HG03159 (cell line): ENCODE results near the gene TANGO6.

ENCODE experiments used
- ATAC-seq: cut with Tn5 transposase; IDR thresholded peaks from one replicate; pipeline ENCODE4 v1.9.1; 2021; ENCODE audit warnings: mild to moderate bottlenecking, moderate library complexity; ENCODE audit not compliant: unreplicated experiment

The TANGO6 gene

DNA sequence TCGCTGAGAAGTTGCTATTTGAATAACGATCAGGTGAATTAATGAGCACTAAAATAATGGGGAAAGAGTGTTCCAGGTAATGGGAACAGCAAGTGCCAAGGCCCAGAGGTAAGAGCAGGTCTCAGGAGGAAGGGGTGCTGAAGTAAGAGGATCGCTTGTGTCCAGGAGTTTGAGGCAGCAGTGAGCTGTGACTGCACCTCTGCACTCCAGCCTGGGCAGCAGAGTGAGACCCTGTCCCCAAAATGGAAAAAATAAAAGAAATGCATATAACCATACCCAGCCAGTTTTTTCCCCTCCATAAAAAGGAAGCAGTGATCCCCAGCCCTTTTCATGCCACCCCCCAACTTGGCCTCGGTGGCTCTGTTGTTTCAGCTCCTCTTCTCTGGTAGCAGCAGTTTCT, 245.4 kb downstream of the TANGO6 start:
- no peak for ATAC-seq

DNA sequence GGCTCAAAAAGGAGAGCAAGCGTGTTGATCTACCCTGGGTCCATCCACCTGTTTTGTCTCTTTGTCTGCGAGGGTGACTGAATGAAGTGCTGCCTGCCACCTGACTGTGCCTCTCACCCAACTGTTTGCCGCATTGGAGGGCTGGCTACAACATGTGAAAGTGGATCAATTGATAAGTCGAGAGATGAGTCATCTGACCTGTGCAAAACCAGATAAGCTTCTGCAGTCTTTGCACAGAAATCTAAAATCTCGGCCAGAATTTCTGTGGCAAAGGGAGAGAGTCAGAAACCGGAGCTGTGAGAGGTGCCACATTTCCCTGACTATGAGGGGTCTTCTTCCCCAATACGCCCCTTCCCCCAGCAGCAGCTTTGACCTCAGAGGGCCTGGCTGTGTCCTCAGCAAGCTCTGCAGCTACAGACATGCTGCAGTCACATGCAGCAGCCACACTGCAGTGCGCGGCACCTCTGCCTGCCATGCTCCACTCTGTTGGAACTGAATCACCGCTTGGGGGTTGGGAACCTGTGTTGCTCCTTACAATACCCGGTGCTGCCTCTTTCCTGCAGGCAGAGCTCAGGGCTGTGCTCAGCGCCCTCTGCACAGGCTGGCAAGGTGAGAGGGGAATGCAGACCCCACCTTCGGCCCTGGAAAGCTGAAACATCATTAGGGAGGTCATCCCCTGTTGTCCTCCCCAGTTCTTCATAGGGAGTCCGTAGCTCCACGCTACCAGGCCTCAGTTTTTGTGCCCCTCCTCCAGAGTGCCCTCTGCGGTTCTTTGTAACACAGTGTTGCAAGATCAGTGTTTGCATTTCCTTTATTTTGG, 246.0 kb downstream of the TANGO6 start:
- ATAC-seq: no peak

- ATAC-seq: no peak
Measured at GRCh38 chr16:69093974-69094373, 250.6 kb downstream of the TANGO6 start.

GRCh38 chr16:69094501-69094900, 251.2 kb downstream of the TANGO6 start:
- no peak for ATAC-seq

DNA sequence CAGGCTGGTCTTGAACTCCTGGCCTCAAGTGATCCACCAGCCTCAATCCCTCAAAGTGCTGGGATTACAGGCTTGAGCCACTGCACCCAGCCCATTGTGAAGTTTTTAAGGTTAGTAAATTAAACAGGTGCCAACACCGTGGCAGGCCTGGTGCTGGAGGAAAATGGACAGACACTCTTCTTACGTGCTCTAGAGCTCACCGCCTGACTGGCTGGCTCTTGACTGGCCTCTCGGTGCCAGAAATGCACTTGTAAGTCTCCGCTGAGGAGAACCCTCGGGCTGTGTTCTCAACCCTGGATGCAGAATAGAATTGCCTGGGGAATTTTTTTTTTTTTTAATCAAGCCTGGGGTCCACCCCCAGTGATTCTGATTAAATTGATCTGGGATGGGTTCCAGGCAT, 251.9 kb downstream of the TANGO6 start:
- ATAC-seq: no peak

DNA sequence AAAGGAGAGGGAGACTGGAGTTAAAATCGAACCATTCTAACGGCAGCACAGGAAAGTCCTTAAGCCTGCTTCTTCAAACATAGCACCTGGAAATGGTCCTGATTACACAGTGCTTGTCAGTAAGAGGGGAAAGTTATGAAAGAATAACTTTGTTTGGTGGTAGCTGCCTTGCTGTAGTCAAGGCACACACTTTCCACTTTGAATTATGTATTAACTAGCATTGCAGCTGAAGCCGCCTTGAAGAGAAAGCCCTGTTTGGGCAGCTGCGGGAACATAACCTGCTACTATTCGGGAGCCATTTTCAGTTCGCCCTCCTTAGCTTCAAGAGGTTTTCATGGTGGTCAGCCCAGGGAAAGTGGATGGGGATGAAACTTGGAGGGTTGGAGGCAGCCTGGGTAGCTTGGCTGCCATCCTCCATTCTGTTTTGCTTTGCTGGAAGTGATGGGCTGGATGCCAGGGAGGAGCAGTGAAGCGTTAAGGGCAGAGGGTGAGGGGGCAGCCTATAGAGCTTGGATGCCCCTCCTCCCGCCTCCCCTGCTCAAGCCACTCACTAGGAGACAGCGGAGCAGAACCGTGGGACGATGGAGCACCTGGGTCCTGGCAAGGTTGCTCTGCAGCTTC, 256.9 kb downstream of the TANGO6 start:
- no peak for ATAC-seq

- ATAC-seq: no peak
Measured at GRCh38 chr16:69105501-69106361, 262.4 kb downstream of the TANGO6 start, which contains the start of gene HAS3. Gene HAS3 (plus strand): TSS chr16:69105653. CDS start chr16:69109396, 3,743 bp downstream.

DNA sequence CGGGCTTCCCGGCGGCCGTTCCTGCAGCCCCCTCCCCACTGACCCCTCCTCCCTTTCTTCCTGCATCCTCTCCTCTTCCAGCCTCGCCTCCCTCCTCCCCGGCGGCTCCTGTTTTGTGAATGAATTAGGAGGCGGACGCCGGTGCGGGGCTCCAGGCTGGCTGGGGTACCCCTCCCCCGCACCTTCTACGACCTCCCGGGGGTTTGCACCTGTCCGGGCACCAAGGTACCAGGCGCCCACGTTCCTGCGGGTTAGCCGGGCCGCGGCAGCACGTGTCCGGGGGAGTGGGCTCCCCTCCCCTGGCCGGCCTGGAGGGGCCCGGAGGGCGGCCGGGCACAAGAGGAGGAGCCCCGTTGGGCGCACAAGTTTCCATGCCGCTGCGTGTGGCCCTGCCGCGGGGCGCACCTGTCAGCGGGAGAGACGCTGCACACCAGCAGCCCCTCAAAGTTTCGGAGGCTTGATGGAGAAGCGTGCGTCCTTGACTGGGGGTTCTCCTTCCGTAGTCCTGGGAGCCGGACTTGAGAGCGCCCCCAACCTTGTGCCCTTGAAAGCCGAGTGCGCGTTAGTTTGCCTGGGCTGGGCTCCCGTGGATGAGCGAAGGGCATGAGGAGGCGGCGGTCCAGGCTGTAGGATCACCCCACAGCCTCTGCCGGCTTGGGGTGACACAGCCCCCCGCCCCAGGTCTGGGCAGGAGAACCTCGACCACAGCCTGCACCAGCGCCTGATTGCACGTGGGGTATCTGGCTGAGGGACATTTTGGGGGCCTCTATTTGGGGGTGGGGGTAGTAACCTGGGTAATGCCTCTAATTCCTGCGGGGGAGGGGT, 263.4 kb downstream of the TANGO6 start:
- no peak for ATAC-seq

DNA sequence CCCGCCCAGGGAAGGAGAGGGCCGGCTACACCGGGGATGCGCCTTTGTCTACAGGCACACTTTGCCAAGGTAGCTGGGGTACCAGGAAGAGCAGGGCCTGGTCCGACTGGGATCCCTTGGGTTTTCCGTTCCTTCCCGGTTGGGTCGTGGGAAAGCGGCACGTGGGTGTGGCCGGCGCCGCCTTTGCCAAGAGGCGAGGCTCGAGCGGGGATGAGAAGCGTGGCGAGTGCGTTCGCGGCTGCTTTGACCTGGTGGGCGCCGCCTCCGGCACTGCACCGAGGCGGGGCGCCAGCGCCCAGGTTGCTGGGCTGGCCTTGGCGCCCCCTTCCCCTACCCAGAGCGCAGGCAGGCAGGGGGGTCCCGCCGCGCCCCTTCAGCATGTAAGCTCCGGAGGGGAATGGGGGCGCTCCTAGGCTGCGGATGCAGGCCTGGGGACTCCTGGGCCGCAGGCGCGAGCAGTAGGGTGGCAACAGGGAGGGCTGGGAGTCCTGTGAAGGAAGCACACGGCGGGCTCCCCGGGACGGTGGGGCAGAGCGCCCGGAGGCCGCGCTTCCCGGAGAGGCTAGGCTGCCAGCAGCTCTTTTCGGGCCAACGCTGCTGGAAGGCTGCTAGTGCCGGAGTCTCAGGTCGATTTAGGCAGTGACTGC, 264.1 kb downstream of the TANGO6 start:
- no peak for ATAC-seq

- no peak for ATAC-seq
Measured at GRCh38 chr16:69108064-69108904, 265.0 kb downstream of the TANGO6 start.

DNA sequence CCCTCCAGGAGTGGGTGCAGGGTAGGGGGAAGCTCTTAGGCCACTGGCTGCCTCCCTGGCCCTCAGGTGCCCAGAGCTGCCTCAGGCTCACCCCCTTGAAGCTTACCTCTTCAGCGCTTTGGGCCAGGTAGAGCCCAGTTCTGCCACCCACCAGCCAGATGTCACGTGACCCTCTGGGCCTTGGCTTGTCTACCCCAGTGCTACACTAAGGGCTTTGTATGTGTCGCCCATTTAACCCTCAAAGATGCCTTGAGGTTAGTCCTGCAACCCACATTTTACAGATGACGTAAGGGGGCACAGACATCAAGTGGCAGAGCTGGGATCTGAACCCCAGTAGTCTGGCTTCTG, 265.5 kb downstream of the TANGO6 start:
- ATAC-seq: no peak

DNA sequence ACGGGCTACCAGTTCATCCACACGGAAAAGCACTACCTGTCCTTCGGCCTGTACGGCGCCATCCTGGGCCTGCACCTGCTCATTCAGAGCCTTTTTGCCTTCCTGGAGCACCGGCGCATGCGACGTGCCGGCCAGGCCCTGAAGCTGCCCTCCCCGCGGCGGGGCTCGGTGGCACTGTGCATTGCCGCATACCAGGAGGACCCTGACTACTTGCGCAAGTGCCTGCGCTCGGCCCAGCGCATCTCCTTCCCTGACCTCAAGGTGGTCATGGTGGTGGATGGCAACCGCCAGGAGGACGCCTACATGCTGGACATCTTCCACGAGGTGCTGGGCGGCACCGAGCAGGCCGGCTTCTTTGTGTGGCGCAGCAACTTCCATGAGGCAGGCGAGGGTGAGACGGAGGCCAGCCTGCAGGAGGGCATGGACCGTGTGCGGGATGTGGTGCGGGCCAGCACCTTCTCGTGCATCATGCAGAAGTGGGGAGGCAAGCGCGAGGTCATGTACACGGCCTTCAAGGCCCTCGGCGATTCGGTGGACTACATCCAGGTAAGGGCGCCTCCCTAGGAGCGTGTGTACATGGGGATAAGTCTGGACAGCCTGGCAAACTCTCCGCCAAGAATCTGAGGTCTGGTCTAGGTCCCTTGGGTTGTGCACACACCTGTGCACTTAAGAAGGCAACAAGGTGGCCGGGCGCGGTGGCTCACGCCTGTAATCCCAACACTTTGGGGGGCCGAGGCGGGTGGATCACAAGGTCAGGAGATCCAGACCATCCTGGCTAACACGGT, 266.3 kb downstream of the TANGO6 start:
- no peak for ATAC-seq

DNA sequence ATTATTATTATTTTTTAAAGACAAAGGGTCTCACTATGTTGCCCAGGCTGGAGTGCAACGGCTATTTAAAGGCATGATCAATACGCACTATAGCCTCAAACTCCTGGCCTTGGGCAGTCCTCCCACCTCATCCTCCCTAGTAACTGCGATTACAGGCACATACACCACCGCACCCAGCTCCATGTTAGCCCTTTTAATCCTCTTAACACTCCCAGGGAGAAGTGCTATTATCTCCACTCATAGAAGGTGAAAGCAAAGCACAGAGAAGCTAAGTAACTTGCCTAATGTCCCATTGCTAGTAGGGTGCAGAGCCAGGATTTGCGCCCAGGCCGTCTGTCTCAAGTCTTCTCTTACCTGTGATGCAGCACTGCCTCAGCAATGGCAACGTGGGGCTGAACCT, 267.1 kb downstream of the TANGO6 start:
- ATAC-seq: no peak

DNA sequence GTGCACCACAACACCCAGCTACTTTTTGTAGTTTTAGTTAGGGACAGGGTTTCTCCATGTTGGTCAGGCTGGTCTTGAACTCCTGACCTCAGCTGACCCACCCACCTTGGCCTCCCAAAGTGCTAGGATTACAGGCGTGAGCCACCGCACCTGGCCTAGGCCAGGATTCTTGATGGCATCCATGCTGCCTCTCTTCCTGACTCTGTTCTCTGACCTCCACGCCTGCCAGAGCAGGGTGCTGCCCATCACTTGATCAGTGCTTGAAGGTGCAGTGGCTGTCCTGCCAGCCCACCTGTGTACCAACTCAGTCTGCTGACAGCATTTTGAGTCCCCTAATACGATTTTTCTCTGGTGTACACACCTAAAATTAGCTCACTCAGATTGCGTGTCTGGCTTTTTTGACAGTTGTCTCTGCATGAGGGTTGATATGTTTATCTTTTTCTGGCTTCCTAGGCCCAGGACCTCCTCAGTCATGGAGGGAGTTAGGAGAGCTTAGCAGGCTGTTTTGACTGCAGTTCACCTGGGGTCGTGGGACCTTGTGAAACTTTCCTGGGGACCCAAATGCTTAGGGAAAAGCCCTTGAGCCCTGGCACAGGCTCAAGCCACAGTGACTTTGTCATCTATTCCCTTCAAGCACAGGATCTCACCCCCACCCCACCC, 268.0 kb downstream of the TANGO6 start:
- no peak for ATAC-seq

DNA sequence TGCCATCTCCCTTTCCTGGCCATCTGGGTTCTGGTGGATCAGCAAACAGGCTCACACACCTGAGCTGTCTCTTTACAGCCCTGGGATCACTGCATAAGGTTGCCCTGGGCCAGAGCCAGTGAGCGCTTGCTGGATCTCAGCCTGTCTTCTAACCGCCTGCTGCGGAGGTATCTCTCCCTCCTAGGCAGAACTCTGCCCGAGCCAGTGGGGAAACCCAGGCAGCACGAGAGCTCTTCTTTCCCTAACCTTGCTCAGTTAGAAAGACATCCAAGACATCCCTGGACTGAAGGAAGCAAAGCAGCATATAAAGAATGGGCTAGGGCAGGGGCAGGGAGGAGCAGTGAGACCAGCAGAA, 268.5 kb downstream of the TANGO6 start:
- no peak for ATAC-seq

DNA sequence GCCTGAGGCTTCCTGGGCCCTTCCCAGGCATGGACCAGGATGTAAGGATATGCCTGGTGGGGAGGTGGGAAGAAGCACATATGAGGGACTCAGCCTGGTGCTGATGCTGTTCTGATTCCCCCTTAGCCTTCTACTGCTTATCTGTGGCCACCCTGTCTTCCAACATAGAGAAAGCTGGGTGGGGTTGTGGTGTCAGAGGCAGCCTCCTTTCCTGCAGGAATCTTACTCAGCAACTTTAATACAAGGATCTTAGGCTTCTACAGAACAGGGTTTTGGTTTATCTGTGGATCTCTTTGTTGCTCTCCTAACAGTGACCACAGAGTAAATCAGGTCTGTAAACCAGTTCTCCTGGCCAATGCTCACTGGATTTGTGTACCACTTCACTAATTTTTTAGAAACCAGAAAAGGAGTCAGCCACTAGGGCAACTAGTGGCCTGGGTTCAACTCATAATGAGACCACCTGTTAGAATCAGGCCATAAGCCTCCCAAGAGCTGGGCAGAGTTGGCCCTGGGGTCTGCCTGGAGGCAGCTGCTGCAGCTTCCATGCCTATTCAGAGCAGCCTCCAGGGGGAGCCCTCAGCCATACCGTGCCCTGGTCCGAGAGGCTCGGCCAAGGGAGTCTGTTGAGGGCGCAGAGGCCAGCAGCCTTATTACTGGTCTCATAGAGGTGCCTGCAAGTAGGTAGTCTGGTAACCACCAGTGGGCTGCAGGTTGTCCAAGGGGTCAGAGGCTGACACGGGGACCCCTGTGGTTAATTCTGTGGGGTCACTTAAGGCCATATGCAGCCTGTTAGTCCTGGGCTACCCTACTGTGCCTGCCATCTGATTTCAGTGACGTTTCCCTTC, 269.2 kb downstream of the TANGO6 start:
- ATAC-seq: no peak

GRCh38 chr16:69113216-69113615, 269.9 kb downstream of the TANGO6 start:
- no peak for ATAC-seq
